Measurements from ENCODE around the gene KRT13.
A peak's percentile ranks its signal among the peaks of the same experiment; 100 is the strongest.

The KRT13 gene

GRCh38 chr17:41518789-41519449 is 13.5 kb upstream of the KRT13 start, which contains the start of gene KRT15:
Gene KRT15, minus strand, starts transcription at chr17:41518890. Its CDS starts 63 bp downstream, at chr17:41518827.
- no peak for DNase-seq

- no peak for DNase-seq
Observed at GRCh38 chr17:41518031-41518430, 12.6 kb upstream of the KRT13 start.

DNA sequence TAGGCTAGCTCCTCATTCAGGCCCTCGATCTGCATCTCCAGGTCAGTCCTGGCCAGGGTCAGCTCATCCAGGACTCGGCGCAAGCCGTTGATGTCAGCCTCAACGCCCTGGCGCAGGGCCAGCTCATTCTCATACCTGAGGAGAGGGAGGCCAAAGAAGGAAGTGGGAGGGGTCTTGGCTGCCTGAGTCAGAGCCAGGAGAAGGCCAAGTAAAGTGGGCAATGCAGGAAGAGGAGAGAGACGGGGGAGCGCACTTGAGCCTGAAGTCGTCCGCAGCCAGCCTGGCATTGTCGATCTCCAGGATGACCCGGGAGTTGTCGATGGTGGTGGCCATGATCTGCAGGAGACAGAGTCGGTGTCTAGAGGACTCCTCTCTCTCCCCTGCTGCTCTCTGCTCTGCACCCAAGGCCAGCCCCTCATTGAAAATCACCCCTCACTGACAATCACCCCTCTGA is 11.4 kb upstream of the KRT13 start:
- DNase-seq: no peak

DNA sequence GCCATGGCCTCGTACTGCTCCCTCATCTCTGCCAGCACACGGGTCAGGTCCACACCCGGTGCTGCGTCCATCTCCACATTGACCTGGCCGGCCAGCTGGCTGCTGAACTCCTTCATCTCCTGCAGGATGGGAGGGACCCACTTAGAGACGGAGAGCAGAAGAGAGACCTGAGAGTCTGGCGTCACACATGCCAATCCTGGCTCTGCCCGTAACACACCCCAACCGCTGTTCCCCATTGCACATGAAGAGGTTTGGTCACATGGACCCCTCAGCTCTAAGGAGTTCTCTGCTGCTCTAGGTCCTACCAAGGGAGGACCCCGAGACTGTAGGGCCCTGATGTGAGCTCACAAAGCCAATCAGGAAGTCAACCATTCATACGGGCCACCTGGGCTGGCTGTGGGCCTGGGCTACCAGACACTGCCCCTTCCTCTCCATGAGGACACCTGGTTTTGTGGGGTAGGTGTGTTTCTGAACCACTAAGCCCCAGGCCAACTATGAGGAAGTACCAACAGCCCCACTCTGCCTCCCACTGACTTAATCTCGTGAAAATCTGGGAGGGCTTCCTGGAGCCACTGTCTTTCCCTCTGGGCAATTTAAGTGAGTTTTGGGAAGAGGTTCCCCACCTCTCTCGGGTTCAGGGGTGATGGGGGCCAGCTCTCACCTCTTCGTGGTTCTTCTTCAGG is 10.9 kb upstream of the KRT13 start:
- DNase-seq: no peak

GRCh38 chr17:41513168-41513547 is 7.7 kb upstream of the KRT13 start:
- DNase-seq: no peak

GRCh38 chr17:41512546-41513167 is 7.2 kb upstream of the KRT13 start:
- DNase-seq: no peak

GRCh38 chr17:41511716-41512115 is 6.3 kb upstream of the KRT13 start:
- DNase-seq: no peak

DNA sequence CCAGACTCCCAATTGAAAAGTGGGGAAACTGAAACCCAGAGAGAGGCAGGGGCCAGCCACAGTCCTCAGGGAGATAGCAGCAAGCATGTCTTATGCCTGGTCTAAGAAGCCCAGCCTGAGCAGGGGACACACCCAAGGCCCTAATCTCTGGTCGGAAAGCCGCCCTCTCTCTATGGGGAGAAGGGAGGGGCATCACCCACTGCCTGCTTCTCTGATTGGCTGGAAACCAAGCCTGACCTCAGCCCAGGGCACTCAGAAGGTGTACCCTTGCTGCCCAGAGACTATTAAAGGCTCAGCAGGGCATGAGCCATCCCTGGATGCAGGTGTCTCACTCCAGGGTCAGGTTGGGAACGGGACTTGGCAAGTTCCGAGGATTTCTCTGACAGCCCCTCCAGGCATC is 5.7 kb upstream of the KRT13 start:
- no peak for DNase-seq

DNA sequence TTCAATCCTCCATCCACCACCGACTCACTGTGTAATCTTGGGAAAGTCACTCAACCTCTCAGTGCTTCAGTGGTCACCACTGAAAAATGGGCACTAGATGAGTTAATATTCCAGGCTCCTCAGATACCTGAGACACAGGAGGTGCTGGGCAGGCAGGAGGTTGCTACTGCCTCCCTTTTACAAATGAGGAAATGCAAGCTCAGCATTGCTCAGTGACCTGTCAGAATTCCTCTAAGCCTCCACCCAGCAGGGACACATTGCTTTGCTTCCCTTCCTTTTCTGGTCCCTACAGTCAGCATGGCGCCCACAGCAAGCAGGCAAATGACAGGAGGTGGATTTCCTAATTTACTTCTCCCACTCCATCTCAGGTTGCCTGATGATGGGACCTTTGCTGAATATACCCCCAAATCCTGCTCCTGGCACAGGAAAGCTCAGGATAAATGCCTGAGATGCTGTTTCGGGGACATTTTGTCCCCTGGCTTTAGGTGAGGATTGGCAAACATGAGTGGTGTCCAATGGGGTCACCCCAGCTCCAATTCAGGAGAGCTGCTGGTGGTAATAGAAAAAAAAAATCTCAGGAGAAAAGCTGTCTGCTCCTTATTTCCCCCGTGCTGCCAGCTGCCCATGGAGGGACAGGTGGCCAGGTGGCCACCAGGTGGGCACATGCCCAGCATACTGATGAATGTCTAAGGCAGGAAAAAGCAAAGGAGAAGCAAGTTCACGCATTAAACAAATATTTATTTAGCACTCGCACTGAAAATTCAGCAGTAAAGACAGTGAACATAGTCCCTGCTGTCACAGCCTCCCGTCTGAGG is 5.0 kb upstream of the KRT13 start:
- no peak for DNase-seq

DNA sequence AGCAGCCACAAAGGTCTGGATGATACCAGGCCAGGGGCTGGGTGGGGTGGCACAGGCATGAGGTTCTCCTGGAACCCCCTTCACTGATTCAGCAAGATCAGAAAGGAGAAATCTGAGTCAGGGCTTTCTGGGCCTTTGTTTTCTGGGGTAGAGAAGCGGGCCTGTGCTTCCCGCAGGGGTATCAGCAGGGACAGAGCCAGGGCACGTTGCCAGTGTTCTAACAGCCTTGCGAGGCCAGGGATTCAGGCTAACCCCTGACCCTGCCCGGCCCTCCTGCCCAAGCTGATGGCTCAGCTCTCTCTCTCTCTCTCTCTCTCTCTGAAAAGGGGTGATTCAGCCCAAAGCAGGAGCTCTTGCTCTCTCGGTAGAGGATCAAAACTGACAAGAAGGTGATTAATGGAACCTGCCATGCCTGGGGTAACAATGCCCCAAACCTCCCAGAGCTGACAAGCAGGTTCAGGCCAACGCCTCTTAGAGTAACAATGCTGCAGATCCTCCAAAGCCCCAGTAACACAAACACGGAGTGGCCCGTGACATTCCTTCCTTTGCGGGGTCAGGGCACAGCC is 2.0 kb upstream of the KRT13 start:
- DNase-seq: no peak

DNA sequence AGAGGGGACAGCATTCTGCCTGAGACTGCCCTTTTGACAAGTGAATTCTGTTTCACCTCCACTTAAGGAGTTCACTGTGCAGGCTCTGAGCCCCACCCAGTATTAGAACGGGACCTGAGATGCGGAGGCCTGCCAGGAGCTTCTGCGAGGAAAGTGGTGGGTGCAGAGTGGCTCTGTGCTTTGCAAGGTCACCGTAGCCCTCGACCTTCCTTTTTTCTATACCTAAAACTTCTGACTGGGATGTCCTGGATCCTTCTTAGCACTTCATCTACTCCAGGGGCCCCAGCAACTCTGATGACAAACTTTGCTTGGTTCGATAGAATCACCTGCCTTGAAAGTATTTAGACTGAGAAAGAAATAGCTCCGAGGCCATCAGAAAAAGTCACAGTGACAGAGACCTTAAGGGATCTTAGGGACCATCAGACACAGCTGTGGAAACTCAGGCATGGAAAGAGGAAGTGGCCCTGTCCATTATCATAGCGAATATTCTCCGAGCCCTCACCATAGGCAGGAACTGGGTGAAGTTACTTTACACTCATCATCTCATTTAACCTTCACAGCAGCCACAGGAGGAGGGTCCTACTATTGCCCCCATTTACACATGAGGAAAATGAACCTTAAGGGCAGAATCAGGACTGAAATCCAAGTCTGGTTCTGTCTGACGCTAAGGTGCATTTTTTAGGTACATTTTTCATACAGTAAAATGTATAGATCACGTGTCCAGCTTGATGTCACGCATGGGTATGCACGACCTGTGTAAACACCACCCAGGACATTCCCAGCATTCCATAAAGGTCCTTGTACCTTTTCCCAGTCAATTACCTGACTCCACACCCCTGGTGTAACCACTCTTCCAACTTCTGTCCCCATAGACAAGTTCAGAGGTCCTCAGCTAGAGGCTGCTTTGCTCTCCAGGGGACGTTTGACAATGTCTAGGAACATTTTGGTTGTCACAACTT is 676 bp upstream of the KRT13 start:
- DNase-seq: no peak

DNA sequence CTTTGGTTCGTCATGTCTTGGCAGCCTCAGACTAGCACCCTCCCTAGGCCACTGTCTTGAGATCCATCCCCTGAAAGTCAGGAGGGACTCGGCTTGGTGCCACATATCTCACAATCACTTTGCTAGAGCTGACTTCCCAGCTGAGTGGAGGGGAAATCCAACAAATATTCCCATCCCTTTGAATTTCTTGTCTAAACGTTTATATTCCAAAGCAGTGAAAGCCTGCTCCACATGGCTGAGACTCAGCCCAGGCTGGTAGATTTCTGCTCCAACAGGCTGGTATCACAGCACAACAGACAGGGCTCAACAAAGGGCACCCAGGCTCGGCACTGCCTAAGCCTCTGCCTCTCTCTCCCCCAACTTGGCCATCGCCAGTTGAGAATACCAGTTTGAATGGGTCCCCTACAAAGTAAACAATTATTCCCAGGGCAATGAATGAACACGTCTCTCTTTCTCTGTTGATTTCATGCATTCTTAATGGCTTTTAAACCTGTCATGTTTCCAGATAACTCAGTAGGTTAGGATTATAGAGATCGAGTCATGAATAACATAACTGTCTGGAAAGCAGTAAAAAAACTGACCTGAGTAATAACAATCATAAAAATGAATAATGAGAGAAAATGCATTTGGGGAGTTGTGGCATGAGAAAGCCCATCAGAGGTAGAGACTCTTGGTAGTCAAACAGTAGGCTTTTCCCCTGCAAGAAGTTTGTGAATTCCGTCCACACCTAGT is 1.0 kb downstream of the KRT13 start:
- DNase-seq: no peak

- DNase-seq: no peak
Observed at GRCh38 chr17:41503202-41503601, 2.2 kb downstream of the KRT13 start.

GRCh38 chr17:41500131-41500911 is 5.1 kb downstream of the KRT13 start:
- peak; percentile 9 for DNase-seq

DNA sequence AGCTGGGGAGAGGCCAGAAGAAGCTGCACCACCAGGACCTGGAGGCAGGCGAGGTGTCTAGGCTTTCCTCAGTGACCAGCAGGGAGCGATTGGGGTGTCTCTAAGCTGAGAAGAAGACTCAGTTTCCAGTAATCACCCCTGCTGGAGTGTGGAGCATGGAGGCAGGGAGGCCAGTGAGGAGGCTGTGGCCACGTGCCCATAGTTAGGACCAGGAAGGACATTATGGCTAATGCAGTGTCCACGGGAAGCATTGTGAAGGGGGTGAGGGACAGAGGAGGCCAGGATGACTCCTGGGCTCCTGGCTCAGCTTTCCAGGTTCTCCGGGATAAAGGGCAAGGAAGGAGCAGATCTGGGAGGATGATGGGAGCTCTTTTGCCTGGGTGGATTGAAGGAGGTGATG is 5.7 kb downstream of the KRT13 start:
- DNase-seq: no peak

DNA sequence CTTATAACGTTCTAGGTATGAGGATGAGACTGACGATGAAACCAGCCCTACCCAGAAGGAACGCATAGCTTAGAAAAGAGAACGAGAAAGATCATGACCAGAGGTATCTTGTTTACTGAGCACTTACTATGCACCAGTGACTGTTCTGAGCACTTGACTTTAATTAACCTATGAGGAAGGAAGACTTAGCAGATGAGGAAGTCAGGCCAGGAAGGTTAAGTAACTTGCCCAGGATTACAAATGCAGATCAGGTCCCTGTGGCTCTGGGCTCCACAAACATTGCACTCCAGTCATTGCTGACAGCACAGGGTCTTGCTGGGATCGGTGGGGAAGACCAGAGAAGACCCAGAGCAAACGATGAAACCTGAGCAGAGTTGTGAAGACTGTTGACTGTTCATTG is 7.1 kb downstream of the KRT13 start:
- DNase-seq: no peak

GRCh38 chr17:41496803-41497484 is 8.5 kb downstream of the KRT13 start:
- peak; percentile 16 for DNase-seq

GRCh38 chr17:41494524-41494923 is 10.9 kb downstream of the KRT13 start:
- no peak for DNase-seq

DNA sequence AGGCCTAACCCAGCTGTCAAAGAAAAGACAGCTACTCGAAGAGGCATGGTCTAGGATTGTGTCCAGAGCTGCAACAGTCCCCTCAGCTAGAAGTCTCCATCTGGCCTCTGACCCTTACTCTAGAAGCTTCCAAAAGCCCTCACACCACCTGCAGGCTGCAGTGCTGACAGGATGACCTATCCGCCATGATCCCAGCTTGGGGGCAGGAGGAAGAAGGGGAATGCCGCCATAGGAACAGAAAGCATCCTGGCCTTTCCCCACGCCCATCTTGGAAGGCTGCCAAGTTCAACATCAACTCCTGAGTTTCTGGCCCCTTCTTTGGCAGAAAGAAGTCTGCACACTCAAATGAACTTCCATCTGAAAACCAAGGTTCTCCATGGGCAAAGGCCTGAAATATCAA is 12.6 kb downstream of the KRT13 start:
- DNase-seq: no peak

DNA sequence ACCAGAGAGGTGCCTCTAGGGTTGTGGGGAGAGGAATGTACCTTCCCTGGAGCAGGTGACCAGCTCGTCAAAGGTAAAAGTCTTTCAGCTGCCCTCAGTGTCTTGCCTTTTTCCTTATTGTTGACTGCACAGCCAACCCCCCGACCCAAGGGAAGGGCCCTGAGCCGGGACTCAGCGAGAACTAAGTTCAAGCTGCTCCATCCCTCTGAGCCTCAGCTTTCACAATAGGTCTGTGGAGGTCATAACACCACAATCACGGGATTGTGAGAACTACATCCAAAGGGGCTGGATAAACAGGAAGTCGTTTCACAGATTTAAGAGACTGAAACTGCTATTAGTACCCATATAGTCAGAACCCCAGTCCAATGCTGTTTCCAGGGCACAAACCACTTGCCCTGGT is 13.1 kb downstream of the KRT13 start:
- DNase-seq: no peak
